Esophagus muscularis mucosa (tissue), 4 donors: ENCODE data around the gene PHF2. TPM values are rescaled to one million over a fixed set of nuclear protein-coding genes. Genes with fewer than 3 reads are reported as not detected.
A peak's percentile ranks its signal among the peaks of the same experiment; 100 is the strongest.

ENCODE experiments used
- DNase-seq: peaks from one replicate; pipeline ENCODE4 v3.0.0-alpha.2; 2017; ENCODE audit errors: extremely low spot score
- H3K27ac ChIP-seq, 4 donors: fragments of 200-600 bp; sonication (generic); replicated peaks in 1 of 4; 1 replicate in 3 of 4; 2 replicates in 1 of 4; pipeline ENCODE4 v1.5.1; 2016 to 2019; ENCODE audit warnings: mild to moderate bottlenecking in 1 of 4
- H3K27me3 ChIP-seq, 4 donors: fragments of 200-600 bp; sonication (generic); one replicate each; pipeline versions ENCODE4 v1.5.1 to v1.6.0; 2016 to 2019
- H3K36me3 ChIP-seq, 4 donors: fragments of 200-600 bp; sonication (generic); one replicate each; pipeline ENCODE4 v1.5.1; 2016 to 2019
- H3K4me1 ChIP-seq, 4 donors: fragments of 200-600 bp; sonication (generic); one replicate each; pipeline ENCODE4 v1.5.1; 2016 to 2019
- H3K4me3 ChIP-seq, 4 donors: fragments of 200-600 bp; sonication (generic); 1 replicate in 2 of 4; 2 replicates in 2 of 4; pipeline ENCODE4 v1.5.1; 2016 to 2019; ENCODE audit warnings: mild to moderate bottlenecking in 4 of 4, moderate library complexity in 1 of 4
- H3K9me3 ChIP-seq, 4 donors: fragments of 200-600 bp; sonication (generic); 1 replicate in 3 of 4; 2 replicates in 1 of 4; pipeline ENCODE4 v1.5.1; 2016 to 2019
- EP300 ChIP-seq: sonication (generic); formaldehyde crosslinking; IDR thresholded peaks from one replicate; pipeline ENCODE4 v1.6.1; 2017; ENCODE audit warnings: antibody characterized with exemption
- POLR2A ChIP-seq: fragments of 450-650 bp; IDR thresholded peaks from one replicate; pipeline ENCODE4 v1.6.1; 2017; ENCODE audit warnings: antibody characterized with exemption, moderate library complexity, mild to moderate bottlenecking, low read depth
- POLR2AphosphoS5 ChIP-seq, 2 donors: sonication (generic); formaldehyde crosslinking; IDR thresholded peaks; one replicate each; pipeline ENCODE4 v1.6.1; 2017; ENCODE audit warnings: antibody characterized with exemption in 2 of 2
- WGBS: methylation state at CpG from one replicate; pipeline ENCODE4 v1.1.5; 2018; 5-methylcytosine and 5-hydroxymethylcytosine counted together
- intact Hi-C: fragments of 100-400 bp; cut with DNase I; formaldehyde crosslinking; loops from one replicate; pipeline ENCODE4 v1.15.1; 2023
- total RNA-seq, 4 donors: library from RNA; depleted of rRNA; stranded (reverse); fragments of >200 nt; gene quantifications; one replicate each; pipeline versions ENCODE4 v1.1.0 to v1.2.1, GENCODE V29; 2016
- TF ChIP-seq, protein P1 (sequence below), 3 experiments: fragments of 200-600 bp in 2 of 3; fragments of 450-650 bp in 1 of 3; sonication (generic) in 2 of 3; IDR thresholded peaks; one replicate each; pipeline ENCODE4 v1.5.1; 2017 to 2019; ENCODE audit warnings: antibody characterized with exemption in 3 of 3, mild to moderate bottlenecking in 2 of 3, moderate library complexity in 1 of 3

The PHF2 gene
- total RNA-seq, 4 donors from 2014 or later = 35.7 to 53.5 (median 43.2) TPM

DNA sequence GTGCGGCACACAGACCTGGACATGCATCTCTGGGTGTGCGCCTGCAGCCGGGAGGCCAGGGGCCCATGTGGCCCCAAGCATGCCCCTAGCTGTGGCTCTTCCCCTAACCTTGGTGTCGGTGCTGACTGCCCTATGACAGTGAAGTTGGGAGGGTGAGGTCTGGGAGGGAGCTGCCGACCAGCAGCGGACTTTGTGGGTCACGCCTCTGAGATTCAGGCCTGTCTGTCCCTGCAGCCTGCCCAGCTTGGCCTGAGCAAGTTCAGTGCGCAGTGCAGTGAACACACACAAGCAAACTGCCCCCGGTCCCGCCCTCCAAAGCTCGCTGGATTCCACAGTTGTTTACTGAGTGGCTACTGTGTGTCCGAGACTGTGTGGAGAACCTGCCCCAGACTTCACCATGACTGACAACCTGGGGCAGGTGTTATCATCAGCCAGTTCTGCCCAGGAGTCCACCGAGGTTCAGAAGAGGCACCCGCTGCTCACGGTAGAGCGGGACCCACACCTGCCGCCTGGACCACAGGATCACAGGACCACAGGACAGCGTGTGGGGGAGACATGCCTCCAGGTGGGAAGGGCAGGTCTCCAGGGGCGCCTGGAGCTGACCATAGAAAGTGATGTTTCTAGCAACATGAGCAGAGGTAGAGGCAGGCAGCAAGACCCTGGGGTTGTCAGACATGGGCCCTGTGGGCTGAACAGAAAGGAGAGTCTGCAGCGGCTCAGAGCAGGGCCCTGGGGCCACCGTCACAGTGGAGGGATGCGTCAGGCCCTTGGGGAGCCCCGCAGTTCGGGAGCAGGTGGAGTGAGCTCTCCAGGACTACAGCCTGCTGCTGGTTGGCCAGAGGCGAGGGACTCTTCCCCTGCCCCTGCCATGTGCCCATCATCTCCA, 105.1 kb downstream of the PHF2 start:
- Histone ChIP-seq H3K27me3 (peaks cover 0 to 19% (median 0%) of the 10 kb centered on the region in 4 donors), H3K4me1 (peaks cover 0 to 8% (median 5%) of the 10 kb centered on the region in 4 donors), H3K4me3 (no peak overlapping the region), H3K36me3 (peaks cover 16 to 32% (median 22%) of the 10 kb centered on the region in 4 donors), H3K27ac (no peak overlapping the region), H3K9me3 (no peaks in the 10 kb centered on the region)
- TF ChIP-seq EP300 = no peak
- TF ChIP-seq POLR2A = no peak
- TF ChIP-seq POLR2AphosphoS5 (IDR thresholded peaks at IDR 0.05) = no peak
- TF ChIP-seq, protein P1, sequence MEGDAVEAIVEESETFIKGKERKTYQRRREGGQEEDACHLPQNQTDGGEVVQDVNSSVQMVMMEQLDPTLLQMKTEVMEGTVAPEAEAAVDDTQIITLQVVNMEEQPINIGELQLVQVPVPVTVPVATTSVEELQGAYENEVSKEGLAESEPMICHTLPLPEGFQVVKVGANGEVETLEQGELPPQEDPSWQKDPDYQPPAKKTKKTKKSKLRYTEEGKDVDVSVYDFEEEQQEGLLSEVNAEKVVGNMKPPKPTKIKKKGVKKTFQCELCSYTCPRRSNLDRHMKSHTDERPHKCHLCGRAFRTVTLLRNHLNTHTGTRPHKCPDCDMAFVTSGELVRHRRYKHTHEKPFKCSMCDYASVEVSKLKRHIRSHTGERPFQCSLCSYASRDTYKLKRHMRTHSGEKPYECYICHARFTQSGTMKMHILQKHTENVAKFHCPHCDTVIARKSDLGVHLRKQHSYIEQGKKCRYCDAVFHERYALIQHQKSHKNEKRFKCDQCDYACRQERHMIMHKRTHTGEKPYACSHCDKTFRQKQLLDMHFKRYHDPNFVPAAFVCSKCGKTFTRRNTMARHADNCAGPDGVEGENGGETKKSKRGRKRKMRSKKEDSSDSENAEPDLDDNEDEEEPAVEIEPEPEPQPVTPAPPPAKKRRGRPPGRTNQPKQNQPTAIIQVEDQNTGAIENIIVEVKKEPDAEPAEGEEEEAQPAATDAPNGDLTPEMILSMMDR (IDR thresholded peaks at IDR 0.05) = no peak
- WGBS = 80% methylated on average over 10 of the region's 25 CpGs
- intact Hi-C loops = loop anchor here (2.0 to 5.0 kb wide), 2 partner anchors 281 to 531 kb away; no protein-coding TSS in a partner anchor
- peak; percentile 82 for DNase-seq

DNA sequence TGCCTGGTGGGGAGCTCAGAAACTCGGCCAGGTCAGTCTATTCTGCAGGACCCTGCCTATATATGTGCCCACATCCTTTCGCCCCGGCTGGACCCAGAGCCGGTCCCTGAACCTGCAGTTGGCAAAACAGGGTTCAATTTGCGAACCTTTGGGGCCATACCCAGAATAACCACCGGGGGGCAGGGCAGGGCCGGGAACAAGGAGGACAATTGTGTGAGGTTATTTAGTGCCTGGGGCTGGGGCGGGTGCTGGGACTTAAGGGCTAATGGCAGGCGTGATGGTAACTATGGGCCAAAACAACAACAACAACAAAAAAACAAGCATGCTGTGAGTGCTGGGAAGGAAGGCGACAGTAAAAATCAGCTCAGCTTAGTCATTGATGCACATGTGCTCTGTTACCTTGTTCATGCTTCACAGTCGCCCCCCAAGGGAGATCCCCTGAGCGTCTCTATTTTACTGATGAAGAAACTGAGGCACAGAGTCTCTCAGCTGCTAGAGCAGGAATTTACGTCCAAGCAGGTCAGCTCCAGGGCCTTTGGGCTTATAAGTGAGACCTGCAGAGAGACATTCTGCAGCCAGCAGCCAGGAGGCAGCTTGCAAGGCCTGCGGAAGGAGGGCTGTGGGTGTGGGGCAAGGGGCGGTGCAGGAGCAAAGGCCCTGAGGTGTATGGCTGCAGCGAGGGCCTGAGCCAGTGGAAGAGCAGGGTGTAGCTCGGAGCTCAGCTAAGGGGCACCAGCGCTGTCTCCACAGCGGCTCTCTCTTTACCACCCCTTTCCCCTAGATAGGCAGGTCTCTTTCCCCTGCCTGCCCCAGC, 106.0 kb downstream of the PHF2 start:
- TF ChIP-seq, protein P1 (IDR thresholded peaks at IDR 0.05) = peak; percentile 70 to 88 (median 83)
- TF ChIP-seq POLR2AphosphoS5 (IDR thresholded peaks at IDR 0.05) = no peak
- Histone ChIP-seq H3K36me3 (peaks cover 8 to 24% (median 13%) of the 10 kb centered on the region in 4 donors), H3K9me3 (no peaks in the 10 kb centered on the region), H3K27ac (no peak overlapping the region), H3K4me3 (no peak overlapping the region), H3K27me3 (peaks cover 0 to 19% (median 0%) of the 10 kb centered on the region in 4 donors), H3K4me1 (peaks cover 0 to 8% (median 5%) of the 10 kb centered on the region in 4 donors)
- 38% methylated on average over 16 of the region's 19 CpGs for WGBS
- DNase-seq = peak; percentile 94
- intact Hi-C loops = loop anchor here (2.0 to 5.0 kb wide), 2 partner anchors 280 to 530 kb away; no protein-coding TSS in a partner anchor

DNA sequence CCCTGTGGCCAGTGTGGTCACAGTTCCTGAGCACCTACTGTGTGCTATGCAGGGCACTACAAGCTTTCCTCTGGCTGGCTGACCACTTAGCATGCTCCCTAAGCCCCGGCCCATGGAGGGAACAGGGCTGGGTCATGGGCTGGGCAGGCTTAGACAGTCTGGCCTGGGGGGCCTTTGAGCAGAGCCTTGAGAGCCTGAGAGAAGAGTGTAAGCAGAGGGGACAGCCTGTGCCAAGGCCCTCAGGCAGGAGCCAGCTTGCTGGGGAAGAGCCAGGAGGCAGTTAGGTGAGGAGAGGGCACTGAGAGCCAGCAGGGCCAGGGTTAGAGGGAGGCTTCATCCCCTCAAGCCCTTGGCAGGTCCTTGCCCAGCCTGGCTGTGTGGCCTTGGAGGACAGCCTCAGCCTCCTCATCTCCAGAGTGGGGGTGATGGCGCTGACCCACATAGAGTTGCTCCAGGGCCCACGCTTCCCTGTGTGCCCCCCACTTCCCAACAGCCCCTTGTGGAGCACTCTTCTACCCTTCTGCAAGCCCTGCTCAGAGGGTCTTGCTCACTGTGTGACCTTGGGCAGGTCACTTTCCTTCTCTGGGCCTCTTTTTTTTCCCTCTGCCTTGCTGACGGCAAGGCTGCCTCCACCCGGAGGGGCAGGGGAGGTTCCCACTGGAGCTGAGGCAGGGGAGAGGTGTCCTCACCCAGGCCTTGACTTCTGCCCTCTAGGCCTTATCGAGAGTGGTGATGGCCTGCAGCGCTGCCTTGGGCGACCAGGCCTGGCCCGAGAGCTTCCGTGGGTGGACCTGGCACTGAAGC, 107.1 kb downstream of the PHF2 start:
- WGBS = 92% methylated on average over 10 of the region's 10 CpGs
- Histone ChIP-seq H3K36me3 (peaks cover 0 to 12% (median 2%) of the 10 kb centered on the region in 4 donors), H3K27me3 (peaks cover 0 to 19% (median 0%) of the 10 kb centered on the region in 4 donors), H3K4me1 (peaks cover 0 to 8% (median 5%) of the 10 kb centered on the region in 4 donors), H3K9me3 (peaks cover 0 to 4% (median under 1%) of the 10 kb centered on the region in 4 donors), H3K27ac (no peak overlapping the region), H3K4me3 (no peak overlapping the region)
- intact Hi-C loops = loop anchor here (2.0 to 5.0 kb wide), 2 partner anchors 279 to 529 kb away; no protein-coding TSS in a partner anchor
- TF ChIP-seq POLR2AphosphoS5 (IDR thresholded peaks at IDR 0.05) (no peak), EP300 (no peak), POLR2A (no peak)
- TF ChIP-seq, protein P1 (IDR thresholded peaks at IDR 0.05) = no peak
- DNase-seq = peak; percentile 66

DNA sequence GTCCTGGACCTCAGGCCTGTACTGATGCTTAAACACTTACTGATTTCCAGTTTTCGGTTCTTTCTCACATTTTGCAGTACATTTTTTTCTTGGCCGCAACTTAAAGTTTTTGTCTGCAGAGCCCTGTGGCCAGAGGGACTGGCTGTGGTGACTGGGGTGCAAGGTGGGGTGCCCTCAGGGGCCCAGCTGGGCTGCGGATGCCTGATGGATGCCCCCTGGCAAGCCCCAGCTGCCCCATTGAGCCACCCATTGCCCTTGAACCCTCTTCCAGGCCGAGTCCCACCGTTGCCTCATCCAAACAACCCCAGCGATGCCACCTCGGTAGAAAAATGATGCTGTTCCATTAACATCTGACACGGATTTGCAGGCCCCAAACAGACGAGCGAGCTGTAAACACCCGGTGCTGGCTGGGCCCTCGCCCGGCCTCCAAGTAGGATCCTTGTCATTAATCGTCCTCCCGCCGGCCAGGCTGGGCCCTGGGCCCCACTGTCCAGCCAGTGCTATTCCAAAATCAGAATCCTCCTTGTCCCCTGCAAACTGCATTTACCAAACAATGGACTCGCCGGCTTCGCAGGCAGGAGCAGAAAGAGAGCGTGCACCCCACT, 107.9 kb downstream of the PHF2 start:
- DNase-seq = no peak
- intact Hi-C loops = loop anchor here (5.0 kb wide), 1 partner anchor 528 kb away; no protein-coding TSS in a partner anchor
- H3K9me3 ChIP-seq = peaks cover 0 to 11% (median 3%) of the 10 kb centered on the region in 4 donors
- peaks cover 0 to 5% (median 1%) of the 10 kb centered on the region in 4 donors for H3K36me3 ChIP-seq
- peaks cover 0 to 19% (median 0%) of the 10 kb centered on the region in 4 donors for H3K27me3 ChIP-seq
- 89% methylated on average over 20 of the region's 20 CpGs for WGBS
- peaks cover 0 to 8% (median 5%) of the 10 kb centered on the region in 4 donors for H3K4me1 ChIP-seq
- TF ChIP-seq POLR2A = no peak
- TF ChIP-seq, protein P1 (IDR thresholded peaks at IDR 0.05) = no peak
- TF ChIP-seq POLR2AphosphoS5 (IDR thresholded peaks at IDR 0.05) = no peak
- no peak for TF ChIP-seq EP300
- no peak overlapping the region for H3K4me3 ChIP-seq
- no peak overlapping the region for H3K27ac ChIP-seq
